Measurements from ENCODE around the gene ST3GAL2.

ST3GAL2 gene

DNA sequence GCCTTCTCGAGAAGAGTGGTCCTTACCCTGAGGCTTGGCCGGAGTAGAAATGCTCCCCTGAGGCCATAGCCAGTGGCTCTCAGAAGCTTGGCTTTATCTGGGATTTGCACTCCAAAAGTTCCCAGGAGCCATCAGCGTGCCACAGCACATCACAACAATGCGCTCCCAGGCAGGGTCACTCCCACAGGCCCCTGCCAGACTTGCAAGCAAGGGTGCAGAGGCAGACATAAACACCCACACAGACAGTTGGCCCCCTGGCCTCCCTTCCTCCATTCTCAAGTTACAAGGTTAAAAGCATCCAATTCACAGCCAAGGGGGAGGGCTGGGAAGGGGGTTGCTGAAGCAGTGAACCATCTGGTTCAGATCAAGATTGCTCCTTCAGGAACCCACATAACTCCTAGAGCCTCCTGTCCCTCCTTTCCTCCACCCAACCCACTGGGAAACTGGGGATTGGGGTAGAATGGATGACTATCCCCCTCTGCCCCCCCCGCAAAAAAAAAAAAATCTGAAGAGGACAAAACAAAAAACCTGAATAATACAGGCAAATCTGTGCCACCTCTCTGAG, 1.8 kb downstream of the ST3GAL2 start:
- no peak for DNase-seq

DNA sequence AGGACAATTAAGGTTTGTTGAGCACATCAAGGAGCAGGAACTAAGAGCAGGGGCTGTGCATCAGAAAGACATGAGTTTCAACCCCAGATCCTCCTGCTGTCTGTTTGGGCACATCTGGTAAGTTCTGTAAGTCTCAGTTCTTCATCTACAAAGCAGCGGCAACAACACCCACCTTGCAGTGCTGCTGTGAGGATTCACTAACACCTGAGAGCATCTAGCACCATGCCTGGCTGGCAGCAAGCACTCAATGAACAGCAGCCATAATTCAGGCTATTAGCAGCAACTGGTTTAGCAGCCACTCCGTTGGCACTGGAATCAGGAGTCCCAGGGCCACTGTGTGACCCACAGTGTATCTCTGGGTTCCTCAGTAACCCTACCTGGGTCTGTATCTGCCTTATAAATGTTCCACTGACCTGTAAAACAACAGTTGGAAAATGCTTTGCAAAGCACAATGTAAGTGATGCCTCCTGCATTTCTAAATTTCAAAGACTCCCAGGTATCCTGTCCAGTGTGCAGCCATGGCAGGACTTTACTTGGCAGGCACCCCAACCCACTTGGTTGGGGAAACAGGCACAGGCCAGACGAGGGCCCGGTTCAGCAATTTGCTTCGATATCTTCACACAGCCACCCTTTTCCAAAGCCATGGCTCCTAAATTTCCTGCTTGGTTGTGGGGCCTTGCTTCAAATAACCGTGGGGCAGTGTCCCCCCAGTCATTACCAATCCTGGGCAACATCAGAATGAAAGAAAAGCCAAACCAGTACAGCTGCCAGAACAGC, 4.2 kb downstream of the ST3GAL2 start:
- no peak for DNase-seq

DNA sequence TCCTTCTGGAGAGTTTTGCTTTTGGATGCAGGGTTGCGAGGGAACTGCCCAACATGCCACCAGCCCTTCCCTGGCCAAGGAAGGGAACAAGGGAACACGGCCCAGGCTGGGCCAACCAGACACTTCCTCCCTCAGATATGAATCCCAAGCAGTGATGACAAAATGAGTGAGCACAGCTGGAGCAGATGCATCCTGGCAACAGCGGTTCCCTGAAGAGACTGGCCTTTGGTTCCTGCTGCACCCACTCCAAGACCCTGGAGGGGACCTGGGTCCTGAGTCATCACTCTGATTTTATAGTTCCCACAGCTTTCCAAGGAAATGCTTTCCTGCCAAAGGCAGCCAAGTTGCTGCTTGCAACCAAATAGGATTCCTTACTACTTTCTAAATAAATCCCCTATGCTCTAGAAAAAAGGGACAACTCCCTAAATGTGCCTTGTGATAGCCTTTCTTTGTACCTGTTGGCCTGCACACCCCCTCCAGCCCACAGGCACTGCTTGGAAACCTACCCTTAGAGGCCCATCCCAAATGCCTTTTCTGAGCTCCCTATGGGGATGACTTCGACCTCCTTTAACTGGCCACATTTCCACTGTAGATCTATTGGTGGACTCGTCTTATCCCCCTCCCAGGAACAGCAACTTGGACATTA, 5.3 kb downstream of the ST3GAL2 start:
- no peak for DNase-seq

DNA sequence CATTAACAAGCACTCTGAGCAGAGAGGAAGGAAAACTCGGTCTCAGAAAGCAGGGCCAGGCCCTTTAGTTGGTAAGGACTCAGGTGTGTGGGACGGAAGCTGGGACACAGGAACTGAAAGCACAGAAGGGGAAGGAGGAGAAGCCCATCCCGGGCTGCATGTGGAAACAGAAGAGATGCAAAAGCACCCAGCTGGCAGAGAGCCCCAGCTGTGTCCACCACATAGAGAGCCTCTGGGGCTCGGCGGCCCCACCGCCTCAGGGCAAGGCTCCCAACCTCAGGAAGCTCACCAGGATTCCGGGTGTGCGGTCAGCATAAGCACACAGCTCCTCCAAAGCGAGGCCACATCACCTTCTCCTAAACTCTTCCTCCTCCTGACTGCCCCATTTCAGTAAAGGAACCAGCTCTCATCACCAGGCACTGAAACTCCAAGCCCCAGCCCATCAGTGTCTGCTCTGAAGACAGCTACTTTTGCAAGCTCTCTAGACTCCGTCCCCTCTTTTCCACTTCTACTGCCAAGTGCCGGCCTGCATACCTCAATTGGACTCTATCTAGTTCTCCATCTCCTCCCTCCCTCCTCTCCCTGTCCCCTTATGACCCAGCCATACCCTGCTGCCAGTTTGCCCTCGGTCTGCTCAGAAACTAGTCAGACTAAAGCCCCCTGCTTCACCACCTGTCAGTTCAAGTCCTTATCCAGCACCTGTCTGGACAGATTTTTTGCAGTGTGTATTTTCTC, 6.0 kb downstream of the ST3GAL2 start:
- no peak for DNase-seq

DNA sequence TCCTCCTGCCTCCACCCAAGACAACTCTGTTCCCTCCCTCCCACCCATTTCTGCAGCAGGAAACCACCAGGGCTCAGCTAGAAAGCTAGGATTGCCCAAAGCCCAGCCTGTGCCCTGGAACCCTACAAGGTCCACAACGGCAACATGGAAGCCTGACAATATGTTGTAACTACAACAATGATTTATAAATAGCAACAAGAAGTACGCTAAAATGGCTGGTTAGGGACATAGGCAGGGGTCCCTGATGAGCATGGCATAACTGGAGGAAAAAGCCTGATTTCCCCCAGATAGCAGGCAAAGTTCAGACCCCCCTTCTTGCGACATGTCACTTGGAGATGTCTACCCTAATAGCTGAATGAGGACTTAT, 6.6 kb downstream of the ST3GAL2 start:
- DNase-seq, result no peak

DNA sequence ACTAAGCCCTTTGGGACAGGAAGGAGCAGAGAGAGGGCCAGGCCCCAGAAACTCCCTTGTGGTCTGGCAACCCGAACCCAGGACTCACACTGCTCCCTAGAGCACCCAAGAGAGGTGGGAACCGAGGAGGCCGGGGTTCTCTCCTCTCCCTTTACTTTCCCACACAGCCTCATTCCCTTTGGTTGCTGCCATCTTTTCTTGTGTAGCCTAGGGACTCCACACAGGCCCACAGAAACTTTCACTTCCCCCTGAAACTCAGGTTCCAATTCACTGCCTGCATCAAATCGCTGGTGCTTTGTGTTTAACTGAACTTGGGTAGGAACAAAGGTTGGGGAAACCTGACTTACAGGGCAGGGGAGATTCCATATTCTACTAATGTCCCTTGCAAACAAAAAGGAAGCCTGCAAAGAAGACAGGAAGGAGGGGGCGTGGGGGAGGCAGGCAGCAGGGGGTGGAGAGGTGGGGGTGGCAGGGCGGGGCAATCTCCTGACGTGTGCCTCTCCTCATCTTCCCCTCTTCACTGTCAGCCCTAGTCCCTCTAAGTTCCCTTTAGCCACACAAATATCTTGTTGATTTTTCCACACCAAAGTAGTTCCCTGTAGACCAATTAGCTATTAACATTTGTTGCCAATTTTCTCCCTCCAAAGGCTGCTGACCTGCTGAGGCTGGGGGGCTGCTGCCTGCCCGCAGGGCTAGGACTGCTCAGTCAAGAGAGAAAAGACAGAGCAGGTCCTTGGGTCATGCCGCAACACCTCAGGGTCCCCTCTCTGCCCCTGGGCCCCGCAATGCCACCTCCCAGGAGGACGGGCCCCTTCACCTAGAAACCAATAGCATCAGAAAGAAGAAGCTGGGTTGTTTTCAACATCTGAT, 8.0 kb downstream of the ST3GAL2 start:
- no peak for DNase-seq

DNA sequence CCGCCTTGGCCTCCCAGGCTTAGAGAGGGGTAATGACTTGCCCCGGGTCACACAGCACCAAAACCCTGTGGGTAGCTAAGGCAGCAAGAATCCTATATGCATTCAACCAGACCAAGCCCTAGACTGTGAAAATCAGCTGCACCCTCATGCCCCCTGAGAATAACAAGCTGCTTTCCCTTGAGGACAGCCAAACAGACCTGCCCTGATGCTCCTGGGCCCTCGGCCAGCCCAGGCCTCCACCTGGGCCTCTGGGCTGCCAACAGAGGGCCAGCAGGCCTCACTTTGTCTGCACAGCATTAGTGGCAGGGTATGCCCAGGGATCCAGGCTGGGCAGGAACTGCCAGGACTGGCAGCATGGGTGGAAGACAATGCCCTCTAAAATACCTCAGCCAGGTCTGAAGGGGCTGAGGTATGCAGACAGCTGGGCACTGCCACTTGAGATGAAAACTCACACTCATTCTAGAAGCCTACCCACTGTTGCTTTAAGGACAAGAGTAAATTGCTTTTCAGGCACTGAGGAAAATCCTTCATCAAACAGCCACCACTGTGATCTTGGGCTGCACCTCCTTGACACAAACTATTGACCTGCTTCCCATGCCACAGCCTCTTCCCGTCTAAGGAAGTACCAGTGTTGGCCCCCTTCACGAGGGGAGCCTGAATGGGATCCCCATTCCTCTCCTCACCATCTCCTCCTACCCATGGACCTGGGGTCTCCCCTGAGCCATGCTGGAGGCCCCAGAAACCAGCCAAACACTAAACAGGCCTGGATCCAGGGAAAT, 8.8 kb downstream of the ST3GAL2 start:
- no peak for DNase-seq

DNA sequence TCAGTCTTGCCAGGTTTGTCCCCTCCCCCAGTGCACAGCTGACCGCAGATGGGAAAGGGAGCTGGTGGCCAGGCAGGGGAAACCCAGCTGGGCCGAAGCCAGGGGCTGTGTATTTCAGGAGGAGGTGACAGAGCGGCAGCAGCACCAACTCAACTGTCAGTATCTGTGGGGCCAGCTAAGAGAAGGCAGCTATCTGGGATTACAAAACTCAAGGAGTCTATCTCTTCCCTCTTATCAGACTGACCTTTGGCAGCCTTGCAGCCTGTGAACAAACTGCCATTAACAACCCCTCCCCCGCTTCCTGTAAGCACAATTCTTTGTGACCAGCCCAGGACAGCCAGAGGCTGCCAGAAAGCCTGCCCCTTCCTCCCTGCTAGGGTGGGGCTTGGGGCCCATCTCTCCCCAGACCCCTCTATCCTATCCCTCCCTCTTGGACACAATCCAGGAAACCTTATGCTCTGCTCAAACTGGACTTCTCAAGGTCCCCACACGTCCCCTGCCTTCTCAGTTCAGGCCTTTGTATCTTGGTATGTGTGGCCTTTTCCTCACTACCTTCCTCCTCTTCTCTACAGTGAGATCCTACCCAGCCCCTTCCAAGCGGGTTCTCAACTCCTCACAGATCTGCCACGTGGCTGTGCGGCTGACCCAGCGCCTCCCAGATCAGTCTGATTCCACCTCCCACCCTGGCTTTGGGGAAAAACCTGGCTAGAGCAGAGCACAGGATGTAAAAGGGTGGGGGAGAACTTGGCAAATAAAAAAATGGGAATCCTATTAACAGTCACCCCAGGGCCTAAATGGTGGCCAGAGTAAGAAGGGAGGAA, 10.5 kb downstream of the ST3GAL2 start:
- no peak for DNase-seq

DNA sequence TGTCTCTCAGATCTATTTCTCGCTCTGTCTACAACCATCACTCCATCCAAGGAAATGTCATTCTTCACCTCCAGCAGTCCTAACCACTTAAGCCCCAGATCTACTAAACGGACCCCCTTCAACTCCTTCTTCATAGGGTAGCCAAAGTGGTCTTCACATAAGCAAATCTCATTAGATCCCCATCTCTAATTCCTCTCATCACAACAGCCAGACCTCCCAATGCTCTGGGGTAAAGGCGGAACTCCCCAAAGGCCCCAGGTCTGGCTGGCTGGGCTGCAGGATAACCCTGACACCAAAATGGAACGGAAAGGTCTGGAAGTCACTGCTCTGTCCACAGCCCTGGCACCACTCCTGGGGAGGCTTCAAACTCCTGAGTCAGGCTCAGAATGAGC, 11.1 kb downstream of the ST3GAL2 start:
- no peak for DNase-seq

DNA sequence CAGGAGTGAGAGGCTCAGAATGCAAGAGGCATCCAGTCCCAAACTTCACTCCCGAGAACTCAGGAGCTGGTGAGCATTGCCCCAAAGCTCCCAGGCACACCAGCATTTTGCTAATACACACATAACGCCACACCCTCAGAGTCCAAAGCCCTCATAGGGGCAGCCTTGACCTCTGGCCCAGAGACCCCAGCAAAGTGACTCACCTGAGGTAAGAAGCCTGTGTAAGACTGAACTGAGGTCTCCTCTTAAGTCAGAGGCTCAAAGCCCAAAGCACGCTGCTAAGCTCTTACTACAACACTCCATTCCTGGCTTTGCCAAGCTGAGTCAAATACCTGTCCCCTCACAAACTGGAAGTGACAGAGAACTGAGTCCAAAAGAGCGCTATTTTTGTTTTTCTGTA, 16.4 kb downstream of the ST3GAL2 start:
- DNase-seq, result no peak

DNA sequence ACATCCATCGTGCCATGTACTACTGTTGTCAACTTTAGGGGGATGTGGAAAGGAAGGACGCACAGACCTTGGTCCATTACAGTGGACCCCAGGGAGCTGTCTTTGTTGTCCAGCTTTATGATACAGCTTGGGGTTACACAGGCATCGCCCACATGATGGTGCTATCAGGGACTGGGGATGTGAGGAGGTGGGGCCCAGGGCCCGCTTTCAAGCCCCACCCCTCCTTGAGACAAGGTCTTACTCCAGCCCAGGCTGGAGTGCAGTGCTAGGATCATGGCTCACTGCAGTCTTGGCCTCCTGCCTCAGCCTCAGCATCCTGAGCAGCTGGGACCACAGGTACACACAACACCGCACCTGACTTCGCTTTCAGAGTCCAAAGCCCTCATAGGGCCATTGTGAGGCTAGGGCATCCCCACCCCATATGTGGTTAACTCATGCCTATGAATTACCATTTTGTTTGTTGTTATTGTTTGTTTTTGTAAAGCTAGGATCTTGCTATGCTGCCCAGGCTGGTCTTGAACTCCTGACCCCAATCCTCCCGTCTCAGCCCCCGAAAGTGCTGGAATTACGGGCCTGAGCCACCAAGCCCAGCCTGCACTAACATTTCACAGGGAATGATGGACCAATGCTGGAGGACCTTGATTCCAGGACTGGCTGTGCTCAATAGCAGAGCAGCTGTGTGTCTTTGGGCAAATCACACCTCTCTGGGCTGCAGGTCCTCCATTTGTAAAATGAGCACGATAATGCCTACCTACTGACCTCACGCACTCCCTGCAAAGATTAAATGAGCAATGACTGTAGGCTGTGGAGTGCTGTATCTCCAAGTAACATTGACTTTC, 17.2 kb downstream of the ST3GAL2 start:
- DNase-seq, result no peak

DNA sequence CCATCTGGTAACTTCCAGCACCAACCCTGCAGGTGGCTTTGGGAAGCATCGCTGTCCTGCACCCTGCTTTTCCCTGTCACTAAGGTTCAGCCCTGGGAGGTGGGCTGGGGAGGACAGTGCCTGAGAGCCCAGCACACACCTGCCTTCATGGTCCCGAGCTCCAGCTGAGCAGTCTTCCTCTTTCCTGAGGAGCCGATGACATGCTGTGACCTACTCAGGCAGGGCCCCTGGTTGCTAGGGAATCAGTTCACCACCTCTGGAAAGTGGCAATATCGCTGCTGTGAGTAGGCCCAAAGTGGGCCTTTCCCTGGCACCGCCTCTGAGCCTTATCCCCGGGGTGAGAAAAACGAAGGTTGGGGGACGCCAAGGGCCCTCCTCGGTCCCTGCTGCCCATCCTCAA, 17.9 kb downstream of the ST3GAL2 start:
- no peak for DNase-seq

DNA sequence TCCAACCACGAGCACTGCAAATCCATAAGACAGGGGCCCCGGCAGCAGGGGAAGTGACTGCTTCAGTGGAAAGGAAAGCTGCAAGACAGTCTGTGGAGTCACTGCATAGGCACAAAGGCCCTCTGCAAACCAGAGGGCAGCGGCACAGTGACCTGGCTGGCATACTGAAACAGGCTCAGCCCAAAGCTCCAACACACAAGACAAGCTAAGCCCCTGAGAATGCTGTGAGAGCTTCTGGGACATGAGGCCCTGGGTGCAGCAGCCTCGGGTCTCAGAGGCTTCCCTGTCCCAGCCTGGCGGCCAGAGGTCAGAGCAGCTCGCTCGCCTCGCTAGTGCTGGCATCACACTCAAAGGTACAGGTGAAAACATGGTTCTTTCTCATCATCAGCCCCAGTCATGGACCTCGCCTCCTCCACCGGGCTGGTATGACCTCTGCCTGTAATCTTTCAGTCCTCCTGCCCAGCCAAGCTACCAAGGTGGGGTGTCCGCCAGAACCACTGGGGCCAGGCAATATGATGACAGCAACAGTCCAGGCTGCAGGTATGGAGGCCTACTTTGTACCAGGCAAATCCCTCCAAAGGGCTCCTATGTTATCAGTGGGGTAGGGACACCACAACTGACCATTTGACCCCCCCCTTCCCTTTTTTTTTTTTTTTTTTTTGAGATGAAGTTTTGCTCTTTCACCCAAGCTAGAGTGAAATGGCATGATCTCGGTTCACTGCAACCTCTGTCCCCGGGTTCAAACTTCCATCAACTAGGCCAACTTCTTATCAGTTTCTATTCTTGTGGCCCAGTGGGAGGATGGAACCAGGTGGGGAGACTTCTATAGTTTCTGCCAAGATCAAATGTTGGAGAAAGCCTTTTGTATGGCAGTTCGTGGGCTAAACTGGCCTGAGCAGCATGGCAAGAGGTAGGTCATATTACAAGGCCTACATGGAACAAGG, 19.2 kb downstream of the ST3GAL2 start:
- DNase-seq, result no peak

DNA sequence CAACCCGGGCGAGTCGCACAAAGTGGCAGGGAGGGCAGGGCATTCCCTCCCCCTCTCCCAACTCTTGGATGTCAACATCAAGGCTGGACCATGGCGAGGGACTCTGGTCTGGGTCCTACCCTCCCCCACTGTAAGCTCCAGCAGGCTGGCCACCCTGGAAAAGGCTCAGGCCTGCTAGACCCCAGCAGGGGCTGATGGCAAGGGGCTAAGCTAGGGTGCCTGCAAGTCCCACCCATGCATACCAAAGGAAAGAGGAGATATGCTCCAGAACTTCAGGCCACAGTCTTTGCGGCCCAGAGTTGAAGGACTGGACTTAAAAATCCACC, 19.9 kb downstream of the ST3GAL2 start:
- no peak for DNase-seq

DNA sequence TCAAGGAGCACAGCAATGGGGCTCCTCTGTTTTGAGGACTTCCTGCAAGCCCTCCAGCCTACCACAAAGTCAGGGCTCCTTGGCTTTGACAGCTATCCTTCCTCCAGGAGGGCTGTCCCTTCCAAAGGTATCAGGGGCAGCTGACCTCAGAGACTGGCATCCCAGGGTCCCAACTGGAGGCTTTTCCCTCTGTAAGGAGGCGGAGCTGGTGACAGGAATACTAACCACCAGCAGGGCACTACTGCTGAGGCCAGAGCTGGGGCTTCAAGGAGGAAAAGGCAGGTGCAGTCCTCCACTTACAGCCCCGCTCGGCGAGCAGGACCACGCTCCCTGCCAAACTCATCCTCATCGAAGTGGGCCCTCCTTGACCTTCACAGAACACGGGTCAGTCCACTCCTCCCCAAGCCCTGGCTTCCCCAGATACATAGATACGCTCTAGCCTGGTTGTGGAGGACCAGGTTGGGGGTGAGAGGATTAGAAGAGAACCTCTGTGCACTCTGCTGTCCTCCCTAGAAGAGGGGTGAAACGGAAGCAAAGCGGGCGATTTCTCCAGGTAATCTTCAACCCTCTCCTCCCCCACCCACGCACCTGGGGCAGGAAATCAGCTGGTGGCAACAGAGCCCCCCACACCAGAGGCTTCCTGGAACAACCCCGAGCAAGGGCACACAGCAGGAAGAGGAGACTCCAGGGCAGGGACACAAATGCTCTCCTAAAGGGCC, 20.5 kb downstream of the ST3GAL2 start:
- no peak for DNase-seq

DNA sequence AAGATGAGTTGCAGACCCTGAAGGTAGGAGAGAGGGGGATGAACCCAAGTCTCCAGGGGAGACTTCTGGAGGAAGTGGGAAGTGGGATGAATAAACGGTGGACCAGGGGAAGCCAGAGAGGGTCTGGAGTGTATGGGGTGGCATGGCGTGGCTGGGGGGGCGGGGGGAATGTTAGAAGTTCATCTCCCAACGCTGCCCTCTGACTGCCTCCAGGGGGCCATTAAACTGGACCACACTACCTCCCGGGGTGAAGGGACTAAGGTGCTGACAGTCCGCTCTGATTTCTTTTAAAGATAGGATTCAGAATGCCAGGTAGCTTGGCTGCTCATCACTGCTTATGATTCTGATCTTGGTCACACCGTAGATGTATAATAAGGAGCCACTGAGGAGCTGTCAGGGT, 21.2 kb downstream of the ST3GAL2 start:
- no peak for DNase-seq

DNA sequence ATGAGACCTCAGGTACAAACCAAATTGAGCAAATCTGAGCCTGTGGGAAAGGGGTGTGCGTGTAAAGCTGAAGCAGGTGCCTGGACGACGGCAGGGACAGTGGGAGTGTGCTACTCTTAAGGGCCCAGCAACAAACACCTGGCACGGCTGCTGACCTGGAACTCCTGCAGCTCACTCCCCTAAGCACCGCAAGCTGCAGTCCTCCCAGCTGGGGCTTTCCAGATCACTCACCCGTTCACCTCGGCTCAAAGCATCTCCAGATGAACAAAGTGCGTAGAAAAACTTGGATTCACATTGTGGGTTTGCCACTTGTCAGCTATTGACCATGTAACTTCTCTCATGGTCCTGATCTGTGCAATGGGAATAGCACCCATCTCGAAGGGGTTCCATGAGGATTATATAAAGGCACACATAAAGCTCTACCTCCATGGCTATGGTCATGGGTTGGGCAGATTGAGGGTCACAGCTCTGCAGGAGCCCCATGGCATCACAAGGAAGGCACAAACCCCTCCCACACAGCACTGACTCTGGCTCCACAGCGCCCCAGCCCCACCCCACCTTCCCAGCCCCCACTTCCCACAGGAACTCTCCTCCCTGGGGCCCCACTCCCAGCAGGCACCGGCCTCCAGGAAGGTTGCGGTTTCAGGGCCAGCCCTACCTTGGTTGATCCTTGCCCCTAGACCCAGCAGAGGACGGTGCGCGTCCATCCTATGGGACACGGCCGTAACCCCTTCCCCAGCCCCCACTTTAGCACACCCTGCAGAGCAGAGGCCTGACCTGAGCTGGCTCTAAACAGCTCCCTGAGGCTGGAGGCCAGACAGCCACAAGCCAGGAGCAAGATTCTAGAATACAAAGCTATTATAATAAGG, 21.9 kb downstream of the ST3GAL2 start:
- no peak for DNase-seq
